ENCODE data around the gene RABGAP1. TPM values are rescaled to one million over a fixed set of nuclear protein-coding genes. Genes with fewer than 3 reads are reported as not detected.

The RABGAP1 gene
- total RNA-seq, 3 donors from 2014 or later, result 54.5 to 130 (median 55.9) TPM

GRCh38 chr9:122988920-122989621 lies 48.3 kb downstream of the RABGAP1 start:
- ATAC-seq, result no peak
- H3K4me1 ChIP-seq (ENCODE audit: low read depth), result peaks cover 3% of the 10 kb centered on the region
- H3K9me3 ChIP-seq, result no peaks in the 10 kb centered on the region
- H3K4me3 ChIP-seq, result no peak overlapping the region
- TF ChIP-seq CTCF (IDR thresholded peaks at IDR 0.05), result no peak
- no peak for DNase-seq
- intact Hi-C loops (cut with DNase I, micrococcal nuclease), result loop anchor here in 1 of 2 donors (10.0 kb wide), 1 partner anchor 1264 kb away; no protein-coding TSS in a partner anchor
- H3K36me3 ChIP-seq (ENCODE audit: low read depth), result no peaks in the 10 kb centered on the region

GRCh38 chr9:122991370-122991830 lies 50.6 kb downstream of the RABGAP1 start:
- intact Hi-C loops (cut with DNase I, micrococcal nuclease), result no loop called here
- Histone ChIP-seq H3K4me1 (ENCODE audit: low read depth) (peaks cover 3% of the 10 kb centered on the region), H3K4me3 (no peak overlapping the region), H3K9me3 (no peaks in the 10 kb centered on the region), H3K36me3 (ENCODE audit: low read depth) (no peaks in the 10 kb centered on the region)
- peak in 1 of 3 donors; percentile 59 for DNase-seq
- peak; percentile 31 for TF ChIP-seq CTCF (IDR thresholded peaks at IDR 0.05)
- ATAC-seq, result peak; percentile 86

- intact Hi-C loops (cut with DNase I, micrococcal nuclease), result no loop called here
- peaks cover 9% of the 10 kb centered on the region for H3K36me3 ChIP-seq (ENCODE audit: low read depth)
- TF ChIP-seq CTCF (IDR thresholded peaks at IDR 0.05), result no peak
- no peaks in the 10 kb centered on the region for H3K4me1 ChIP-seq (ENCODE audit: low read depth)
- ATAC-seq, result no peak
- no peaks in the 10 kb centered on the region for H3K9me3 ChIP-seq
- no peak overlapping the region for H3K4me3 ChIP-seq
- DNase-seq, result no peak
Measured at GRCh38 chr9:122996586-122996985, 55.8 kb downstream of the RABGAP1 start.

- no peak for ATAC-seq
- DNase-seq, result no peak
- Histone ChIP-seq H3K9me3 (no peaks in the 10 kb centered on the region), H3K4me3 (no peak overlapping the region), H3K36me3 (ENCODE audit: low read depth) (peaks cover 9% of the 10 kb centered on the region), H3K4me1 (ENCODE audit: low read depth) (no peaks in the 10 kb centered on the region)
- intact Hi-C loops (cut with DNase I, micrococcal nuclease), result no loop called here
- no peak for TF ChIP-seq CTCF (IDR thresholded peaks at IDR 0.05)
Measured at GRCh38 chr9:122998448-122998847, 57.6 kb downstream of the RABGAP1 start.

- intact Hi-C loops (cut with DNase I, micrococcal nuclease), result no loop called here
- ATAC-seq, result no peak
Measured at GRCh38 chr9:123000371-123001068, 59.7 kb downstream of the RABGAP1 start.

More at GRCh38 chr9:123000371-123001068, 59.7 kb downstream of the RABGAP1 start:
- DNase-seq, result no peak
- peaks cover 9% of the 10 kb centered on the region for H3K36me3 ChIP-seq (ENCODE audit: low read depth)
- TF ChIP-seq CTCF (IDR thresholded peaks at IDR 0.05), result no peak
- no peaks in the 10 kb centered on the region for H3K9me3 ChIP-seq
- H3K4me3 ChIP-seq, result no peak overlapping the region
- H3K4me1 ChIP-seq (ENCODE audit: low read depth), result no peaks in the 10 kb centered on the region

Data from mucosa of descending colon (tissue), 3 donors.